Chondrocyte (in vitro differentiated cells): Measurements from ENCODE around the gene EFTUD2. TPM values are rescaled to one million over a fixed set of nuclear protein-coding genes. Genes with fewer than 3 reads are reported as not detected.

Source experiments
- DNase-seq: peaks from one replicate; pipeline ENCODE4 v3.0.0; 2021; ENCODE audit warnings: mixed read lengths, low spot score
- H3K27ac Mint-ChIP-seq: one replicate; pipeline ENCODE4 v1.8.0; 2021; ENCODE audit warnings: mild to moderate bottlenecking, moderate library complexity, mixed read lengths; ENCODE audit not compliant: unreplicated experiment
- H3K27me3 Mint-ChIP-seq: 2 replicates; pipeline ENCODE4 v1.8.0; 2021; ENCODE audit warnings: low read depth, mixed read lengths
- H3K36me3 Mint-ChIP-seq: 2 replicates; pipeline ENCODE4 v1.8.0; 2021; ENCODE audit warnings: low read depth, mixed read lengths
- H3K4me1 Mint-ChIP-seq: 2 replicates; pipeline ENCODE4 v1.8.0; 2021; ENCODE audit warnings: low read depth, mild to moderate bottlenecking, mixed read lengths
- H3K4me3 Mint-ChIP-seq: one replicate; pipeline ENCODE4 v1.8.0; 2021; ENCODE audit warnings: mild to moderate bottlenecking, moderate library complexity, mixed read lengths; ENCODE audit not compliant: unreplicated experiment
- H3K9me3 Mint-ChIP-seq: 2 replicates; pipeline ENCODE4 v1.8.0; 2021; ENCODE audit warnings: low read depth, mixed read lengths
- CTCF ChIP-seq: fragments of 200-600 bp; sonication (generic); IDR thresholded peaks from 2 replicates; pipeline ENCODE4 v1.5.0; 2021; ENCODE audit warnings: antibody characterized with exemption, mild to moderate bottlenecking, moderate library complexity
- total RNA-seq: library from RNA; stranded (reverse); gene quantifications from 3 replicates; pipeline ENCODE4 v1.2.1, GENCODE V29; 2021

The EFTUD2 gene
- total RNA-seq, 1 donor from 2014 or later: 71.9 TPM

- H3K4me3 Mint-ChIP-seq: no peak overlapping the region
- no peak overlapping the region for H3K27ac Mint-ChIP-seq
- DNase-seq: peak; percentile 84
- peaks cover 4% of the 10 kb centered on the region for H3K9me3 Mint-ChIP-seq
- H3K4me1 Mint-ChIP-seq: no peaks in the 10 kb centered on the region
- no peaks in the 10 kb centered on the region for H3K36me3 Mint-ChIP-seq
- no peak for TF ChIP-seq CTCF
- no peaks in the 10 kb centered on the region for H3K27me3 Mint-ChIP-seq
Observed at GRCh38 chr17:44933824-44934744, 34.8 kb upstream of the EFTUD2 start.

GRCh38 chr17:44932787-44933097 is 33.5 kb upstream of the EFTUD2 start:
- H3K4me1 Mint-ChIP-seq: no peaks in the 10 kb centered on the region
- no peak overlapping the region for H3K4me3 Mint-ChIP-seq
- H3K27ac Mint-ChIP-seq: no peak overlapping the region
- no peaks in the 10 kb centered on the region for H3K9me3 Mint-ChIP-seq
- no peaks in the 10 kb centered on the region for H3K36me3 Mint-ChIP-seq
- no peak for TF ChIP-seq CTCF
- no peak for DNase-seq
- H3K27me3 Mint-ChIP-seq: no peaks in the 10 kb centered on the region

GRCh38 chr17:44932096-44932786 is 33.0 kb upstream of the EFTUD2 start:
- H3K27me3 Mint-ChIP-seq: no peaks in the 10 kb centered on the region
- H3K27ac Mint-ChIP-seq: no peak overlapping the region
- no peaks in the 10 kb centered on the region for H3K9me3 Mint-ChIP-seq
- TF ChIP-seq CTCF: no peak
- no peak overlapping the region for H3K4me3 Mint-ChIP-seq
- no peaks in the 10 kb centered on the region for H3K4me1 Mint-ChIP-seq
- no peaks in the 10 kb centered on the region for H3K36me3 Mint-ChIP-seq
- DNase-seq: peak; percentile 64

- peak; percentile 54 for DNase-seq
- Mint-ChIP-seq H3K4me1 (no peaks in the 10 kb centered on the region), H3K9me3 (no peaks in the 10 kb centered on the region), H3K4me3 (no peak overlapping the region), H3K27ac (no peak overlapping the region), H3K36me3 (no peaks in the 10 kb centered on the region), H3K27me3 (no peaks in the 10 kb centered on the region)
- no peak for TF ChIP-seq CTCF
Observed at GRCh38 chr17:44931376-44931775, 32.1 kb upstream of the EFTUD2 start.

GRCh38 chr17:44930667-44931066 is 31.4 kb upstream of the EFTUD2 start:
- peak; percentile 41 for DNase-seq

More at GRCh38 chr17:44930667-44931066, 31.4 kb upstream of the EFTUD2 start:
- Mint-ChIP-seq H3K9me3 (no peaks in the 10 kb centered on the region), H3K4me1 (no peaks in the 10 kb centered on the region), H3K27me3 (no peaks in the 10 kb centered on the region), H3K36me3 (no peaks in the 10 kb centered on the region), H3K4me3 (no peak overlapping the region), H3K27ac (no peak overlapping the region)
- TF ChIP-seq CTCF: no peak
